Measurements from ENCODE around the gene OR9Q1.

DNA sequence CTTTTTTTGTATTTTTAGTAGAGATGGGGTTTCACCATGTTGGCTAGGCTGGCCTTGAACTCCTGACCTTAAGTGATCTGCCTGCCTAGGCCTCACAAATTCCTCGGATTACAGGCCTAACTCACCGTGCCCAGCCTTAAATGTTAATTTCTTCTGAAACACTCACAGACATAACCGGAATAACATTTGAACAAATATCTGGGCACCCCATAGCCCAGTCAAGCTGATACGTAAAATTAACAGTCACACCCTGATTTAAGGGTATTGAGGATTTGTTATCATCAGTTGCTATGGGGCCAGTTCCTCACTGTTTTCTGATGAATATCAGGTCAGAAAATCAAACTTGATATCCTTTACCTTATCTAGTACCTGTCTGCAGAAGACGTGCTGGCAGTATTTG lies 23.0 kb upstream of the OR9Q1 start:
- TF ChIP-seq, protein P1, sequence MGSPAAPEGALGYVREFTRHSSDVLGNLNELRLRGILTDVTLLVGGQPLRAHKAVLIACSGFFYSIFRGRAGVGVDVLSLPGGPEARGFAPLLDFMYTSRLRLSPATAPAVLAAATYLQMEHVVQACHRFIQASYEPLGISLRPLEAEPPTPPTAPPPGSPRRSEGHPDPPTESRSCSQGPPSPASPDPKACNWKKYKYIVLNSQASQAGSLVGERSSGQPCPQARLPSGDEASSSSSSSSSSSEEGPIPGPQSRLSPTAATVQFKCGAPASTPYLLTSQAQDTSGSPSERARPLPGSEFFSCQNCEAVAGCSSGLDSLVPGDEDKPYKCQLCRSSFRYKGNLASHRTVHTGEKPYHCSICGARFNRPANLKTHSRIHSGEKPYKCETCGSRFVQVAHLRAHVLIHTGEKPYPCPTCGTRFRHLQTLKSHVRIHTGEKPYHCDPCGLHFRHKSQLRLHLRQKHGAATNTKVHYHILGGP (tag by site-specific recombination; IDR thresholded peaks at IDR 0.05) = no peak
- TF ChIP-seq, protein P2, sequence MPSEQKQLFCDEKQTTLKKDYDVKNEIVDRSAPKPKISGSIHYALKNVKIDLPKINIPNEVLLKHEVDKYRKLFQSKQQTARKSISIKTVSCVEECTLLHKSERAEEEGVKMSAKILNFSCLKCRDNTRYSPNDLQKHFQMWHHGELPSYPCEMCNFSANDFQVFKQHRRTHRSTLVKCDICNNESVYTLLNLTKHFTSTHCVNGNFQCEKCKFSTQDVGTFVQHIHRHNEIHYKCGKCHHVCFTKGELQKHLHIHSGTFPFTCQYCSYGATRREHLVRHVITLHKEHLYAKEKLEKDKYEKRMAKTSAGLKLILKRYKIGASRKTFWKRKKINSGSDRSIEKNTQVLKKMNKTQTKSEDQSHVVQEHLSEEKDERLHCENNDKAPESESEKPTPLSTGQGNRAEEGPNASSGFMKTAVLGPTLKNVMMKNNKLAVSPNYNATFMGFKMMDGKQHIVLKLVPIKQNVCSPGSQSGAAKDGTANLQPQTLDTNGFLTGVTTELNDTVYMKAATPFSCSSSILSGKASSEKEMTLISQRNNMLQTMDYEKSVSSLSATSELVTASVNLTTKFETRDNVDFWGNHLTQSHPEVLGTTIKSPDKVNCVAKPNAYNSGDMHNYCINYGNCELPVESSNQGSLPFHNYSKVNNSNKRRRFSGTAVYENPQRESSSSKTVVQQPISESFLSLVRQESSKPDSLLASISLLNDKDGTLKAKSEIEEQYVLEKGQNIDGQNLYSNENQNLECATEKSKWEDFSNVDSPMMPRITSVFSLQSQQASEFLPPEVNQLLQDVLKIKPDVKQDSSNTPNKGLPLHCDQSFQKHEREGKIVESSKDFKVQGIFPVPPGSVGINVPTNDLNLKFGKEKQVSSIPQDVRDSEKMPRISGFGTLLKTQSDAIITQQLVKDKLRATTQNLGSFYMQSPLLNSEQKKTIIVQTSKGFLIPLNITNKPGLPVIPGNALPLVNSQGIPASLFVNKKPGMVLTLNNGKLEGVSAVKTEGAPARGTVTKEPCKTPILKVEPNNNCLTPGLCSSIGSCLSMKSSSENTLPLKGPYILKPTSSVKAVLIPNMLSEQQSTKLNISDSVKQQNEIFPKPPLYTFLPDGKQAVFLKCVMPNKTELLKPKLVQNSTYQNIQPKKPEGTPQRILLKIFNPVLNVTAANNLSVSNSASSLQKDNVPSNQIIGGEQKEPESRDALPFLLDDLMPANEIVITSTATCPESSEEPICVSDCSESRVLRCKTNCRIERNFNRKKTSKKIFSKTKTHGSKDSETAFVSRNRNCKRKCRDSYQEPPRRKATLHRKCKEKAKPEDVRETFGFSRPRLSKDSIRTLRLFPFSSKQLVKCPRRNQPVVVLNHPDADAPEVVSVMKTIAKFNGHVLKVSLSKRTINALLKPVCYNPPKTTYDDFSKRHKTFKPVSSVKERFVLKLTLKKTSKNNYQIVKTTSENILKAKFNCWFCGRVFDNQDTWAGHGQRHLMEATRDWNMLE (tag by site-specific recombination; conservative IDR thresholded peaks at IDR 0.05; ENCODE audit: low read depth) = no peak
- TF ChIP-seq CTCF (tag by site-specific recombination; IDR thresholded peaks at IDR 0.05) (no peak), HOXC10 (CRISPR knock-in tag; IDR thresholded peaks at IDR 0.05) (no peak), ZNF621 (tag by site-specific recombination; IDR thresholded peaks at IDR 0.05) (no peak), ZNF639 (tag by site-specific recombination; IDR thresholded peaks at IDR 0.05) (no peak), ZNF335 (tag by site-specific recombination; conservative IDR thresholded peaks at IDR 0.05) (no peak), RBAK (tag by site-specific recombination; IDR thresholded peaks at IDR 0.05) (no peak), ZNF837 (tag by site-specific recombination; IDR thresholded peaks at IDR 0.05) (no peak), ZBTB26 (tag by site-specific recombination; optimal IDR thresholded peaks at IDR 0.05) (no peak), REST (tag by site-specific recombination; IDR thresholded peaks at IDR 0.05) (no peak)
